SK-N-DZ (cell line): ENCODE data around the gene GPR156.
"Not testable (repeated sequence)": the region's sequence is repeated elsewhere in the genome, so short reads cannot be mapped to it uniquely, and the experiment has no call there.

Experiments used
- DNase-seq: peaks from one replicate; pipeline ENCODE4 v3.0.0-alpha.2; 2015; ENCODE audit warnings: low spot score

The GPR156 gene

DNA sequence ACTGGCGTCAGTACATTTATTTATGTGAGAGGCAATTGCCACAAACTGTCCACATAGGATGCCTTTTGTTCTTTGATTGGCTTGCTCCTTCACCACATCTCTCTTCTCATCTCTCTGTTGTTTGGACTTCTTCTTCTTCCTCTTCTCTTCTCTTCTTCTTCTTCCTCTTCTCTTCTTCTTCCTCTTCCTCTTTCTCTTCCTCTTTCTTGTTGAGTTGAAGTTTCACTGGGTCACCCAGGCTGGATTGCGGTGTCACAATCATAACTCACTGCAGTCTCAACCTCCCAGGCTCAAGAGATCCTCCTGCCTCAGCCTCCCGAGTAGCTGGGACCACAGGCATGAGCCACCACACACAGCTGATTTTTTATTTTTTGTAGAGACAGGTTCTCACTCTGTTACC lies 123.1 kb downstream of the GPR156 start:
- no peak for DNase-seq

DNA sequence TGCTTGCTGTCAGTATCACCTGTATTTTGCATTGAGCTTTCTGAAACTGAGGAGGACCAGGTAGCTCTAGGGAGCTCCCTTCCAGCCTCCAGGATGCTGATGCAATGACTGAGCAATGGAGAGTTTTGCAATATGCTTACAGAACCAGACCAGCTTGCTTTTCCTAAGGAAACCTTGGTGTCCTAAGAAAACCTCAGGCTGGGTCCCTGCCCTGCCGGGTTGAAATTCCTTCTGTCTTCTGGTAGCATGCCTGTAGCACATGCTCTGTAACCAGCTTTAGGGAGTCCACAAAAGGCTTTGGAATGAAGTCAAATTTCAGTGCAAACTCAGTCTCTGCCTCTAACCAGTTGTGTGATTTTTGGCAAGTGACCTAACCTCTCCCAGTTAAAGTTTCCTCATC lies 125.0 kb downstream of the GPR156 start:
- DNase-seq = no peak

DNA sequence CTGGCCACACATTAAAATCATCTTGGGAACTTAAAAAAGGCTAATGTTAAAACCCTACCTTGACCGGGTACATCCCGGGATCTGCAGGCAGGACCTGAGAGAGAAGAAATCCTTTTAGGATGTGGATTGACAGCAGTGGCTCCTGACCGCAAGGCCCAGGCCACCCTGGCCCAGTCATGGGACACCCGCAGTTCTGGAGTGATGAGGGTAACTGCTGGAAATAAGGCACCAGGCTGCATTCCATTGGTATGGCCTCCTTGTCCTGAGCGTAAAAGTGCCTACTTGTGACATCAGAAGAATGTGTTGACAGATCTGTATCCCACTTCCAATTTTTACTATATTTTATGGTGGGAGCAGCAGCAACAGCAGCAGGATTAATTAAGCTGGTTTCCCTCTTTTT lies 127.3 kb downstream of the GPR156 start:
- no peak for DNase-seq

DNA sequence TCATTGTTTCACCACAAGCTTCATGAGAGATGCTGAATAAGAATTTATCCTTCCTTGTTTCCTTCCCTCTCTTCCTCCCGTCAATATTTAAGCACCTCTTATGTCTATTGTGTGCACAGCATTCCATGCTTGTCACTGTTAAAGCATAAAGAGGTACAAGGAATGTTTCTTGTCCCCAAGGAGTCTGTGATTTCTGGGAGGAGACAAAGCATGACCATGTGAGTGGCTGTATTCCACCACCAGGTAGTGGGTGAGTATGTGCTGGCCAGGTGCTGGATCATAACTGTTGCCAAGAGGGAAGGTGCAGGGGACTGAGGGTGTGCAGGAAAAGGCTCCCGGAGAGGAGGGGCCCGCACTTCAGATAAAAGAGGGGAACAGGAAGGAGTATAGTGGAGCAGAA lies 127.9 kb downstream of the GPR156 start:
- no peak for DNase-seq

DNA sequence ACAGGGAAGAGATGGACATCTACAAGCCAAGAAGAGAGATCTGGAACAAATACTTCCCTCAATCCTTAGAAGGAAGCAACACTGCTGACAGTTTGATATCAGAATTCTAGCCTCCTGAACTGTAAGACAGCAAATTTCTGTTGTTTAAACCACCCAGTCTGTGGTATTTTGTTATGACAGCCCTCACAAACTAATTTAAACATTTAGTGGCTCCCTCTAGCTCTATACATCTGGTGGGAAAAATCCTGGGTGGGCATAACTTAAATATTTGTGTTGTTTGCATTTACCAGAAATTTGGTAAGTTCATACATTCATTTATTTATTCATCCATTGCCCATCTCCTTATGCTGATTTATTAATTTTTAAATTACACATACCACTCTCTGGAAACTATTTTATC lies 128.3 kb downstream of the GPR156 start:
- DNase-seq = no peak

DNA sequence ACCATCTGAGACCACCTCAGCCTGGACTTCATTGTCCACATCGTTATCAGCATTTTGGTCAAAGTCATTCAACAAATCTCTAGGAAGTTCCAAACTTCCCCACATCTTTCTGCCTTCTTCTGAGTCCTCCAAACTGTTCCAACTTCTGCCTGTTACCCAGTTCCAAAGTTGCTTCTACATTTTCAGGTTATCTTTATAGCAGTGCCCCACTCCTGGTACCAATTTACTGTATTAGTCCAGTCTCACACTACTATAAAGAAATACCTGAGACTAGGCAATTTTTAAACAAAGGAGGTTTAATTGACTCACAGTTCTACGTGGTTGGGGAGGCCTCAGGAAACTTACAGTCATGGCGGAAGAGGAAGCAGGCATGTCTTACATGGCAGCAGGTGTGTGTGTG lies 129.3 kb downstream of the GPR156 start:
- DNase-seq = not testable (repeated sequence)

DNA sequence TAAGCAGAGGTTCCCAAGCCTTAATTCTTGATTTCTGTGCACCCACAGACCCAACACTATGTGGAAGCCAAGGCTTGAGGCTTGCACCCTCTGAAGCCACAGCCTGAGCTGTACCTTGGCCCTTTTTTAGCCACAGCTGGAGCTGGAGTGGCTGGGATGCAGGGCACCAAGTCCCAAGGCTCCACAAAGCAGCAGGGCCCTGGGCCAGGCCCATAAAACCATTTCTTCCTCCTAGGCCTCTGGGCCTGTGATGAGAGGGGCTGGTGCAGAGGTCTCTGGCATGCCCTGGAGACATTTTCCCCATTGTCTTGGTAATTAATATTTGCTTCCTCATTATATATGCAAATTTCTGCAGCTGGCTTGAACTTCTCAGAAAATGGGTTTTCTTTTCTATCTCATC lies 129.9 kb downstream of the GPR156 start:
- DNase-seq = no peak

DNA sequence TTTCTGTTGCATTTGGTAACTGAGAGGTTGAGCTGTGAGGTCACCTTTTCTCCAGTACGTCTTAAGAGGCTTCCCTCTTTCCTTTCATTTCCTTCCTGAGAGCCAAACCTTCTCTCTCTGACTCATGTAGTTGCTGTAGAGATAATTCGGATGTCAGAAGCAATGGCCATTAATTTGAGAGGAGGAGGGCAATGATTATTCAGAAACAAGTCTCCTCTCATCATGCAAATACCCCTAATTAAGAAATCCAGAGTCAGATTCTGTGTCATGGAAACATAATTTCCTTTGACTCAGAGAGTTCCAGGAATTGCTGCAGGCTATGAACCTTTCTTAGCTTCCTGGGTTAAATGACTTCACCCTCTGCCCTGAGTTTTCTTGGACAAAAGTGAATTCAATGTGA lies 131.7 kb downstream of the GPR156 start:
- no peak for DNase-seq

DNA sequence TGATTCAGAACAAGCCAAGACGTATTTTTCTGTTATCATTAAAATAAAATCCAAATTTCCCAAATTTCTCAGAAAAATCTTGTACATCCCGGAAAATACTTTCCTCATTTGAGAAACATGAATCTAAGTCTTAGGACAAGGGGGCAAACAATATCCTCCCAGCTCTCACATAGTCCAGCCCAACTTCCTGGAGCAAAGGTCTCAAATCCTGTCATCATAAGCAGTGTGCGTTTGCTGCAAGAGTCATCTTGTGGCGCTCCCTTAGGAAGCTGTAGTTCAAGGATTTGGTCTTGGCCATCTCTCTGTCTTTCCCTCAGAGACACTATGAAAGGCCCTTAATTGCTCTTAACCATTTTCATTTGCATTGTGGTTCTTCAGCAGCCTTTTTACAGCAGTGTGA lies 133.2 kb downstream of the GPR156 start:
- DNase-seq = no peak

DNA sequence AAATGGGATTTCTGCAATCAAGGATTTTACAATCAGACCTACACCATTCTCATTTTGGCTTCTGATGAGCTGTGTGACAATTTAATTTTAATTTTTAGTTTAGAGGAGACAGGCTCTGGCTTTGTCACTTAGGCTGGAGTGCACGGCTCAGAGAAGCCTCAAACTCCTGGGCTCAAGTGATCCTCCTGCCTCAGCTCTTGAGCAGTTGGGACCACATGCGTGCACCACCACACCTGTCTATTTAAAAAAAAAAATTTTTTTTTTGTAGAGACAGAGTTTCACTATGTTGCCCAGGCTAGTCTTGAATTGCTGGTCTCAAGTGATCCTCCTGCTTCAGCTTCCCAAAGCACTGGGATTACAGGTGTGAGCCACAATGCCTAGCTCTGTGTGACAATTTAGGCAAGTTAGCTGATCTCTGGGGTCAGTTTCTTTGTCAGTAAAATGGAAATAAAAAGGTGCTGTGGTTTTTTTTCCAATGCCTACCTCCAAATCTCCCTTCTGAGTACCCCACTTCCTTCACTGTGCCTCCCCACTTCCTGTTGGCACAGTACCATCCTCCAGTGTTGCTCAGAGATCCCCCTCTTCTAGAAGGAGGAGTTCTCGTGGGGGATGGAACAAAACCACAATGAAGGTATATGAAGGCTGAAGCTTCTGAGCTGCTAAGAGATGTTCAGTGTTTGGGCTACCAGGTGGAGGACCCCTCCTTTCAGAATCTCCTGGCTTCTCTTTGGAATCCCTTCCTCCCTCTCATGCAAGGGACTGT lies 136.7 kb downstream of the GPR156 start:
- DNase-seq = no peak

DNA sequence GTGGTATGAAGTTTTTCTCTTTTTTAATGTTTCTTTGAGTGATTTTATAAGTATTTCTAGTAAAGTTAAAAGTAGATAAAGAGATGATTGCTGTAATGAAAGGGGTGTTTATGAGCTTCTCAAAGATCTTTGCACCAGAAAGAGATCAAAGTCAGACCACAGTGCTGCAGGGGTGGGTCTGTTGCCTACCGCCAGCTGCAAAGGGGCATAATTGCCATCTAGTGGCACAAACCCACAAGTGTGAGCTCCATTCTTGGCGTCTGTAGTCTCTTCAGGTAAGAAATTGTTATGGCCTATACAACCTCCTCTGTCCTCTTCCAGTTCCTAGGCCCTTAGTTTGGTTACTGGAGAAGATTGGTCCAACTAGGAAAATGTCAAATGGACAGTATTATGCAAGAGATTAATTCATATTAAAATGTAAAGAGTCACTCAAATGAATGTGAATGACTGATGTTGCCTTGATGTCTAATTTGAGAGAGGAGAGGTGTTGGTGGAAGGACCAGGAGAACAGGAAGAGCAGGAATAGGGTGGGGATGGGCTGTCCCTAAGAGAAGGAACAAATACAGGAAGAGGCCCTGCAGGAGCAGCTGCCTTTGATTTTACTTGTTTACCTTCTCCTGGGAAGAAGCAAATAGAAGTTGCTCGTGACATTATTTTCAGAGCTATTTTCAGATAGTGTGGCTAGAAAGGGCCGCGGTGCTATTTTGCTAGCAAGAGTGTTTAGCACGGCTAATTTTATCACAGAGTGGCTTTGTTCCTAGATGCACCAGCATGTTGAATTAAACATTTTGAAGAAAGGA lies 137.8 kb downstream of the GPR156 start:
- DNase-seq = no peak

DNA sequence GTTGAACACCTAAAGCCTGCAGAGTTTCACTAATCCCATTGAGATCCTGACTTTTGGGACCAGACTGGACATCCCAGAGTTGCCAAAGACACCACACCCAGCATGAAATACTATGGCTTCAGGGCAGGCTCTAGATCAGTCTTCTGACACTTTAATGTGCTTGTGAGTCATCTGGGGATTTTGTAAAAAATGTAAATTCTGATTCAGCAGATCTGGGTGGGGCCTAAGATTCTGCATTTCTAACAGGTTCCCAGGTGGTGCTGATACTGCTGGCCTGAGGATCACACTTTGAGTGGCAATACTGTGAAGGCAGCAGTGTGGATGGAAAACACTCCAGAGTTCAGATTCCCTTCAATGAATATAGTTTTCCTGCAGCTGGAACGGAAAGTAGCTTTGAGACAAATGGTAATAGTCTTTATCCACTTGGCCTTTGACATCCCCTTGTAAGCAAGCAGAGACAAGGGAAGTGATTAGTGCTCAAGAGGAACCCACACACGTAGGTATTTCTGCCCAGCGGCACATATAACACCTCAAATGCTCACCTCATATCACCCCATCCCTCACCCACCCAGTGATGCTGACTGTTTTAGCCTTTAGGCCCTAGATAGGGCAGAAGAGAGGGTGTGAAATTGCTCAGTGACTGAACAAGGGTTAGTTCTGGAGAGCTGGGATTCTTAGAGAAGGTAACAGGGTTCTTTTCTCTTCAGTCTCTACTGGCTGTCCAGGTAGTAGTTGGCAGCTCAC lies 139.3 kb downstream of the GPR156 start:
- DNase-seq = no peak

DNA sequence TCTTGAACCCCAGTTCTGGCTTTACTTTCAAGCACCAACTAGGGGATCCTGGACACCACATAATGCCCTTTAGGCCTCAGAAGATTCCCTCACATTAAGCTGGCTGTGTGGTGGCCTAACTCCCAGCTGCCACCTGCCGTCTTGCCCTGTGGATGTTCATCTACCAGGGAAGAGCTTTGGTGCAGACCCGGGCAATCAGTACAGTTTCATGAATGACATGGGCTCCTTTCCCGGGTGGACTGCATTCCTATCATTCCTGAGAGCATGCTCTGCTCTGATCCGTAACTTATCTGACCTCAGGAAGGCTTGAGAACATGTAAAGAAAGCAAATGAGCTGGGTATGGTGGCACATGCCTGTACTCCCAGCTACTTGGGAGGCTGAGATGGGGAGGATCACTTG lies 140.8 kb downstream of the GPR156 start:
- no peak for DNase-seq

DNA sequence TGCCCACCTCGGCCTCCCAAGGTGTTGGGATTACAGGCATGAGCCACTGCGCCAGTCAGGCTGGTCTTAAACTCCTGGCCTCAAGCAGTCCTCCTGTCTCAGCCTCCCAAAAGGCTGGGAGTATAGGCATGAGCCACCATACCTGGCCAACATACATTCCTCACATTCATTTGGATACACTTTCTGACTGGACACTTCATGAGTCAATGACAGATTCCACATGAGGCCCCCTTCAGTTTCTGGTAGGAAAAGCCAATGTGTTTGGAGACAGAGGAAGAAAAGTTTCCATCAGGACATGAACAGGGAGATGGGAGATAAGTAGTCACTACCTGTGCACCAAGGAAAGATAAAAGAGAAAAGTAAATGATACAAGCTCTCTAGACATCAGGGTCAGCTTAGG lies 141.3 kb downstream of the GPR156 start:
- no peak for DNase-seq

DNA sequence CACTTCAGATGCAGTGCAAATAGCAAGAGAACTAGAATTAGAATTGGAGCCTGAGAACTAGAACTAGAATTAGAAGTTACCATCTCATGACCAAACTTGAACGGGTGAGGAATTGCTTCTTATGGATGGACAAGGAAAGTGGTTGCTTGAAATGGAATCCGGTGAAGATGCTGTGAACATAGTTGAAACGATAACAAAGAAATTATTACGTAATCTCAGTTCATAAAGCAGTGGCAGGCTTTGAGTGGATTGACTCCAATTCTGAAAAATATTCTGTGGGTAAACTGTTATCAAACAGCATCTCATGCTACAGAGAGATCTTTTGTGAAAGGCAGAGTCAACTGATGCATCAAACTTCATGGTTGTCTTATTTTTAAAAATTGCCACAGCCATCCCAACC lies 142.8 kb downstream of the GPR156 start:
- no peak for DNase-seq

DNA sequence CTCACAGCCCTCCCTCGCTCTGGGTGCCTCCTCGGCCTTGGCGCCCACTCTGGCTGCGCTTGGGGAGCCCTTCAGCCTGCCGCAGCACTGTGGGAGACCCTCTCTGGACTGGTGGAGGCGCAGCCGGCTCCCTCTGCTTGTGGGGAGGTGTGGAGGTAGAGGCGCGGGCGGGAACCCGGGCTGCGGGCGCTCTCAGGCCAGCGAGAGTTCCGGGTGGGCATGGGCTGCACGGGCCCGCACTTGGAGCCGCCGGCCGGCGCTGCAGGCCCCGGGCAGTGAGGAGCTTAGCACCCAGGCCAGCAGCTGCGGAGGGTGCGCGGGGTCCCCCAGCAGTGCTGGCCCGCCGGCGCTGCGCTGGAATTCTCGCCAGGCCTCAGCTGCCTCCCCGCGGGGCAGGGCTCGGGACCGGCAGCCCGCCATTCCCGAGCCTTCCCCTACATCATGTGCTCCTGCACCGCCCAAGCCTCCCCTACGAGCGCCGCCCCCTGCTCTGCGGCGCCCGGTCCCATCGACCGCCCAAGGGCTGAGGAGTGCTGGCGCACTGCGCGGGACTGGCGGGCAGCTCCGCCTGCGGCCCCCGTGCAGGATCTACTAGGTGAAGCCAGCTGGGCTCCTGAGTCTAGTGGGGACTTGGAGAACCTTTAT lies 144.8 kb downstream of the GPR156 start:
- DNase-seq = no peak

DNA sequence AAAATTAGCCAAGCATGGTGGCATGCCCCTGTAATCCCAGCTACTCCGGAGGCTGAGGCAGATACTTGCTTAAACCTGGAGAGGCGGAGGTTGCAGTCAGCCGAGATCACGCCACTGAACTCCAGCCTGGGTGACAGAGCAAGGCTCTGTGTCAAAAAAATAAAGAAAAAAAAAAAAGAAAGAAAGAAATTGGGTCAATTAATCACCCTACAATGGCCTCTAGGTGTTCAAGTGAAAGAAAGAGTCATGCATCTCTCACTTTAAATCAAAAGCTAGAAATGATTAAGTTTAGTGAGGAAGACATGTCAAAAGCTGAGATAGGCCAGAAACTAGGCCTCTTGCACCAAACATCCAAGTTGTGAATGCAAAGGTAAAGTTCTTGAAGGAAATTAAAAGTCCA lies 145.9 kb downstream of the GPR156 start:
- DNase-seq = no peak

DNA sequence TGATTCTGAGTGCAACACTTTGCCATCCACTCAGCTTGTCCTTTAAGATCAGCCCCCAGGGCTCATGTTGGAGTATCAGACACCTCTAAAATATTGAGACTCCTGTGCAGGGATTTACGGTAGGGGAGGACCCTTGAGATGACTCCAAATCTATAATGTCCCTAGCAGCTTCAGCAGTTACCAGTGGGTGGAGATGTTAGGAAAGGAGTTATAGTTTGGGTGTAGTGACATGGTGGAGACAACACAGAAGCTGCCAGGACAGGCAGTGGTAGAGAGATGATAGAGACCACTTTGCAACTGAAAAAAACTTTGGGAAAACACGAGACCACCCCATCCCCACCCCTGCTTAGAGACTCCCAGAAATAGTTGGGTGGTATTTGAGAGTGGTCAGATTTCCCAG lies 147.5 kb downstream of the GPR156 start:
- DNase-seq = no peak

DNA sequence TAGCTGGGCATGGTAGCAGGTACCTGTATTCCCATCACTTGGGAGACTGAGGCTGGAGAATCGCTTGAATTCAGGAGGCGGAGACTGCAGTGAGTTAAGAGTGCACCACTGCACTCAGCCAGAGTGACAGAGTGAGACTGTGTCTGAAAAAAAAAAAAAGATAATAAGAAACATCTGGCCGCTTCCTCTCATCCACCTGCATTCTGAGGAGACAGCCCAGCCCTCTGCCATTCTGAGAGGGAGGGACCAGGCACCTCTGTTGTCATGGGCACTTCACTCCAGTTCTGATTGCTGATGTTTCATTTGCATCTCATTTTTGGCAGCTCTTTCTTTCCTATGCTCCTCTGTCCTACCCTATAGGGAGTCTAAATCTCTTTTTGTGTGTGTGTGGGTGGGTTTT lies 154.4 kb downstream of the GPR156 start:
- peak; percentile 50 for DNase-seq

DNA sequence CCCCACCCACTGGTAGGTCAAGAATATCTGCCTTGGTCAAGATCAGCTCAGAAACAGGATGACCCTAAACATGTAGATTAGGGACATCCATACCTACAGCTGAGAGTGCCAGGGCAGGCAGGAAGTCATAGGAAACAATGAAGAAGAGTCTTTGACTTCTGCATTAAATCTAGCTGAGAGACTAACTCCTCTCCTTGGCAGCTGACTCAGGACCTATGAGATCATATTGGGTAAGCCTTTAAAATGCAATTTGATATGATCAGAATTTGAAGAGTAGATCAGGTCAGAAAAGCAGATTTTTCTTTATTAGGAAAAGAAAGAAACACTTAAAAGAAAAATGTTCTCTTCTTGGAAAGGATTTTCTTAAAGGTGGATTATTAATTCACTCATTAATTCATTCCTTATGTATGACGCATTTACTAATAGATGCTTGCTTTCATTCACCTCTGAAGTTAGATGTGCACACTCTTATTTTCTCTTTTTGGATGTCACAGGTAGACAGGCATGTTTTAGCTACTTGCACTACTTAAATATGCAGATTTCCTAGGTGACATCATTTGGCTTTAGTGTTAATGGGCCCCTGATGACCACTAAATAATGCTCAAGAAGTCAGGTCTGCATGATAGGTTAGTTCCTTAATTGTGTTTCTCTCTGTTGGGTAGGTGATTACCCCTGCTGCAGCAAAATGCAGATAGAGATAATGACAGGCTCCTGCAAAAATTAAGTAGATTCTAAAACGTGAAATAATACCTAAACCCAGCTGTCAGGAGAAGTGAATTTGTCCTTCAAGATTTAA lies 155.1 kb downstream of the GPR156 start:
- DNase-seq = no peak

DNA sequence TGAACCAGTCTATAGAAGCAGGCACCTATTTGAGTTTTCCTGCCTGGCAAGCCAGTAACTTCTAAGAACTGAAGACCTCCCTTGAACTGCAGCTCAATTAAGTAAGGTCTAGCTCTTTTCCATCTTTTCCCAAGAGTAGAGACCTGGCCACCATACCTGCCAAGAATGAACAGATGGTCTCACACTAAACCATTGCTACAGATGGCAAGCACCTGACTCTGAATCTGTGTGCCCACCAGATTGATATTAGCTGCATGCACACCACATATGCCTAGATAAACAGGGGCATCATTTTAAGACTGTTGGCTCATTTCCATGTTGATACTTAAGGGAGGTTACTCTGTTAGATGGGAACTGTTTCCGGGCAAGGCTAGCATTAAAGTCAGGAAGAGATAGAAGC lies 156.0 kb downstream of the GPR156 start:
- no peak for DNase-seq
